ENCODE data around the gene MIB1. TPM values are rescaled to one million over a fixed set of nuclear protein-coding genes. Genes with fewer than 3 reads are reported as not detected.

MIB1 gene
- total RNA-seq, 1 donor from 2014 or later = 42.8 TPM

GRCh38 chr18:21760321-21760720, 19.7 kb downstream of the MIB1 start:
- TF ChIP-seq CTCF (conservative IDR thresholded peaks at IDR 0.05; ENCODE audit: low read depth, low read length) = no peak
- H3K4me3 ChIP-seq (ENCODE audit: low read depth, low read length) = no peak overlapping the region
- DNase-seq (ENCODE audit: low read depth) = no peak

GRCh38 chr18:21761471-21762115, 21.0 kb downstream of the MIB1 start:
- TF ChIP-seq CTCF (conservative IDR thresholded peaks at IDR 0.05; ENCODE audit: low read depth, low read length) = no peak
- no peak overlapping the region for H3K4me3 ChIP-seq (ENCODE audit: low read depth, low read length)
- no peak for DNase-seq (ENCODE audit: low read depth)

- no peak overlapping the region for H3K4me3 ChIP-seq (ENCODE audit: low read depth, low read length)
- no peak for TF ChIP-seq CTCF (conservative IDR thresholded peaks at IDR 0.05; ENCODE audit: low read depth, low read length)
- no peak for DNase-seq (ENCODE audit: low read depth)
These were observed 21.7 kb downstream of the MIB1 start for GRCh38 chr18:21762181-21762772.

- no peak overlapping the region for H3K4me3 ChIP-seq (ENCODE audit: low read depth, low read length)
- no peak for TF ChIP-seq CTCF (conservative IDR thresholded peaks at IDR 0.05; ENCODE audit: low read depth, low read length)
- no peak for DNase-seq (ENCODE audit: low read depth)
These were observed 23.5 kb downstream of the MIB1 start for GRCh38 chr18:21763846-21764646.

- TF ChIP-seq CTCF (conservative IDR thresholded peaks at IDR 0.05; ENCODE audit: low read depth, low read length) = no peak
These were observed 28.6 kb downstream of the MIB1 start for GRCh38 chr18:21769206-21769605.

GRCh38 chr18:21774722-21775121, 34.1 kb downstream of the MIB1 start:
- TF ChIP-seq CTCF (conservative IDR thresholded peaks at IDR 0.05; ENCODE audit: low read depth, low read length) = no peak

More at GRCh38 chr18:21769206-21769605, 28.6 kb downstream of the MIB1 start:
- DNase-seq (ENCODE audit: low read depth) = no peak
- no peak overlapping the region for H3K4me3 ChIP-seq (ENCODE audit: low read depth, low read length)

More at GRCh38 chr18:21774722-21775121, 34.1 kb downstream of the MIB1 start:
- H3K4me3 ChIP-seq (ENCODE audit: low read depth, low read length) = no peak overlapping the region
- DNase-seq (ENCODE audit: low read depth) = no peak
